Measurements from ENCODE around the gene TBC1D8.
A peak's percentile ranks its signal among the peaks of the same experiment; 100 is the strongest.

Gene TBC1D8

GRCh38 chr2:101036562-101036961 is 114.6 kb downstream of the TBC1D8 start:
- H3K27ac Mint-ChIP-seq: no peak overlapping the region

GRCh38 chr2:101032084-101032776 is 119.0 kb downstream of the TBC1D8 start:
- Mint-ChIP-seq H3K27ac (no peak overlapping the region), H3K4me1 (peaks cover 9% of the 10 kb centered on the region), H3K9me3 (peaks cover 13% of the 10 kb centered on the region), H3K27me3 (ENCODE audit: low read depth, poor library complexity) (no peaks in the 10 kb centered on the region), H3K4me3 (no peak overlapping the region), H3K36me3 (ENCODE audit: low read depth) (peaks cover 51% of the 10 kb centered on the region)
- TF ChIP-seq CTCF (IDR thresholded peaks at IDR 0.05): no peak
- DNase-seq: no peak

More at GRCh38 chr2:101036562-101036961, 114.6 kb downstream of the TBC1D8 start:
- DNase-seq: no peak
- TF ChIP-seq CTCF (IDR thresholded peaks at IDR 0.05): peak; percentile 42
- peaks cover 34% of the 10 kb centered on the region for H3K4me1 Mint-ChIP-seq
- H3K27me3 Mint-ChIP-seq (ENCODE audit: low read depth, poor library complexity): no peaks in the 10 kb centered on the region
- H3K36me3 Mint-ChIP-seq (ENCODE audit: low read depth): peaks cover 48% of the 10 kb centered on the region
- H3K4me3 Mint-ChIP-seq: no peak overlapping the region
- H3K9me3 Mint-ChIP-seq: no peaks in the 10 kb centered on the region

- H3K27me3 Mint-ChIP-seq (ENCODE audit: low read depth, poor library complexity): no peaks in the 10 kb centered on the region
- peaks cover 13% of the 10 kb centered on the region for H3K9me3 Mint-ChIP-seq
These were observed 120.2 kb downstream of the TBC1D8 start for GRCh38 chr2:101030866-101031554.

GRCh38 chr2:101027852-101028251 is 123.3 kb downstream of the TBC1D8 start:
- H3K27ac Mint-ChIP-seq: peak overlapping the region; percentile 45
- no peak overlapping the region for H3K4me3 Mint-ChIP-seq
- no peak for TF ChIP-seq CTCF (IDR thresholded peaks at IDR 0.05)
- DNase-seq: no peak
- H3K36me3 Mint-ChIP-seq (ENCODE audit: low read depth): peaks cover 55% of the 10 kb centered on the region
- peaks cover 13% of the 10 kb centered on the region for H3K9me3 Mint-ChIP-seq
- H3K4me1 Mint-ChIP-seq: peaks cover 31% of the 10 kb centered on the region
- H3K27me3 Mint-ChIP-seq (ENCODE audit: low read depth, poor library complexity): no peaks in the 10 kb centered on the region

More at GRCh38 chr2:101030866-101031554, 120.2 kb downstream of the TBC1D8 start:
- Mint-ChIP-seq H3K4me3 (no peak overlapping the region), H3K36me3 (ENCODE audit: low read depth) (peaks cover 51% of the 10 kb centered on the region), H3K4me1 (peaks cover 19% of the 10 kb centered on the region), H3K27ac (no peak overlapping the region)
- TF ChIP-seq CTCF (IDR thresholded peaks at IDR 0.05): no peak
- no peak for DNase-seq

GRCh38 chr2:101026923-101027469 is 124.2 kb downstream of the TBC1D8 start:
- Mint-ChIP-seq H3K4me1 (peaks cover 26% of the 10 kb centered on the region), H3K9me3 (peaks cover 13% of the 10 kb centered on the region), H3K27ac (peak overlapping the region; percentile 83), H3K36me3 (ENCODE audit: low read depth) (peaks cover 58% of the 10 kb centered on the region), H3K4me3 (no peak overlapping the region), H3K27me3 (ENCODE audit: low read depth, poor library complexity) (no peaks in the 10 kb centered on the region)
- no peak for DNase-seq
- TF ChIP-seq CTCF (IDR thresholded peaks at IDR 0.05): no peak
